G401 (cell line): ENCODE results near the gene OTOG. TPM values are rescaled to one million over a fixed set of nuclear protein-coding genes. Genes with fewer than 3 reads are reported as not detected.
A peak's percentile ranks its signal among the peaks of the same experiment; 100 is the strongest.

ENCODE experiments used
- DNase-seq: peaks from one replicate; pipeline ENCODE4 v3.0.0-alpha.2; 2015; ENCODE audit warnings: low spot score
- in situ Hi-C: cut with HindIII; loops from 2 replicates; pipeline ENCODE4 v1.10.0; 2016; ENCODE audit warnings: low sequenced_read_pairs, mixed read lengths
- total RNA-seq: library from RNA; depleted of rRNA; stranded (reverse); fragments of >200 nt; shearing (Covaris generic); gene quantifications from 2 replicates; pipeline ENCODE4 v1.2.3, GENCODE V29; 2014

The OTOG gene
- total RNA-seq, 1 experiment from 2014 or later, result not detected

DNA sequence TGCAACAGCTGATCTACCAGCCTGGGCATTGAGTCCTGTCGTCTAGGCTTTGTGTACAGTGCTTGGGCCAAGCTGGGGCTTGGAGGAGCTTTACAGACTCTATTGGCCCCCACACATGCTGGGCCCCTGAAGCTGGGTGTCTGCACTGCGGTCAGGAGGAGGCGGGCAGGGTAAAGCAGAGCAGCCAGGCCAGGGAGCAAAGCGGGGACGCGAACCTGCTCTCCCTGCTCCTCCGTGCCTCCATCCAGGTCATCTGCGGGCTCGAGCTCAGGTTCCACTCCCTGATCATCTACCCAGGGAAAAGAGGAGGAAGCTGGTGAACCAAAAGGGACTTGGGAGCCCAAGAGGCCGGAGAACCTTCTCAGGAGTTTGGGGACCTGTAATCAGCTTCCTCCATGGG lies 29.9 kb upstream of the OTOG start:
- in situ Hi-C loops, result no loop called here
- DNase-seq, result no peak

DNA sequence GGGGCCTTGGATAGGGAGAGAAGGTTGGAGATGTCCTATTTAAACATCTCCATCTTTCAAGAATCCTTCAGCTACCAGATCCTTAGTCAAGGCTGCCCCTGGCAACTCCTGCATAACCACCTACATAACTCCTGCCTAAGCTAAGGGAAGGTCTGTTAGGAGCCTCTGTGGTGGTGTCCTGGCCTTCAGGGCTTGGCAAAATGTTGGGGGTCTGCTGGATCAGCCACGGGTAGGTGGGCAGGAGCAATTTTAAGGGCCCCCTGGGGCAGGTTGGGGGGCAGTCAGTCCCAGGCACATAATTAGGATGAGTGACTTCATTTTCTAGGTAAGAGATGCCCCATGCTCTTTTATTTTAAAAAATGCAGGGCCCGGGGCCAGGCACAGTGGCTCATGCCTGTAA lies 28.7 kb upstream of the OTOG start:
- no peak for DNase-seq
- in situ Hi-C loops, result no loop called here

DNA sequence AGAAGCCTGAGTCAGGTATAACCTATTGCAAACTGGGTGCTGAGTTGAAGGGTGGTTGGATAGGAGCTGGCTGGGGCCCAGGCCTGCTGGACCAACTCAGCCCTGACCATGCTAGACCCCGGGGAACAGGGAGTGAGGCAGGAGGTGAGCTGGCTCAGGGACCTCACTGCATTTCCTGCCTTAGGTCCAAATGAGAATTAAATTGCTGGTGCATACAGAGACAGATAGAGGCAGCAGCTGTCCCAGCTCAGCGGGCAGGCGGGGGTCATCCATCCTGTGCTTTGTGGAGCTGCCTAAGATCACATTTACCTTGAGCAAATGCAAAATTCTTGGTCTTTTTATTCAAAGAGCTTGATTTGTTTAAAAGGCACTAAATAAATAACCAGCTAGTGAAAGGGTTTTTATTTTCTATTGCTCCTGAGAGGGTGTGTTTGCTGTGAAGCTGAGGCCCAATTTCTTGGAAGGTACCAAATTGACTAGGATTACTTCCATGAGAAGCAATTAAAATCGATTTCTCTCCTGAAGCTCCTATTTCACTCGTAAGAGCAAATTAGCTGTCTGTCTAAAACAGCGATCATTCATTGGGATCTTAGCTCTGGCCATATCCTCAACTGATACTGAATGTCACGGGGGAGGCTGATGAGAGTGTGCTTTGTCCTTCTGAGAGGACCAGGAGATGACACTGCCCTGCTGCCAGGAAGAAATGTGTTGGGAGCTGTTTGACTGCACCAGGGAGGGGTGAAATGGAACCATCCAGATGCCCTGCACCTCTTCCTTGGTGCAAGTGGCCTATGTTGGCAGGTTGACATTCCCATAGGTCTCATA lies 27.8 kb upstream of the OTOG start:
- in situ Hi-C loops, result no loop called here
- no peak for DNase-seq

DNA sequence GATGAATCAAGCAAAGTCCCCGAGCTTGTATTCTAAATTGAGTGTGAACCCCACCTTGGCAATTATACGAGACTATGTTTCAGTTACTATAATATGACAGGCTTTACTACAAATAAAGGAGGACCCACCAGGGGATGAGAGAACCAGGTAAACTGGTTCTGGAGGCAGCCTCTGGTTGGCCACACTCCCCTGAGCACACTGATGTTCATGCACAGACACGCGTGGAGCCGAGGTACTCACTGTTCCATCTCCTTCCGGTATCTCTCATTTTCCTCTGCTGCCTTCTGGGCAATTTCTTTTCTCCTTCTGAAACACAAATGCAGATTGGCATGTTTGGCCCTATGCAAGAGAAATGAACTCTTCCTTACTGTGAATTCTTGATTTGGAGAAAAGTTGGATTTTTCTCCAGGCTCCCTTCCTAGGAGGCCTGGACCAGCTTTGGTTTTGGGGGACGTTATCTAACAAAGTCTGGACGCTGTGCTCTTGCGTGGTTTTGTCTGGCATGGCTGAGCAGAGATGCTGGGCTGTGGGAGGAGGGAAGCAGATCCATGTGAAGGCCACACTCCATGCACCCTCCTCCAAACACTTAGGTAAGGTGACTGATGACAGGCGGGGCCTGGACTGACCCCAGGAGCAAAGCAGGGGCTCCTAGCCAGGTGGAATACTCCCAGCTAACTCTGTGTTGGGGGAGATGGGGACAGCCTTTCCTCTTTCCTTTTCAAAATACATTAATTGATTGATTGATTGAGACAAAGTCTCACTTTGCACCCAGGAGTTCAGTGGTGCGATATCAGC lies 25.8 kb upstream of the OTOG start:
- in situ Hi-C loops, result no loop called here
- no peak for DNase-seq

DNA sequence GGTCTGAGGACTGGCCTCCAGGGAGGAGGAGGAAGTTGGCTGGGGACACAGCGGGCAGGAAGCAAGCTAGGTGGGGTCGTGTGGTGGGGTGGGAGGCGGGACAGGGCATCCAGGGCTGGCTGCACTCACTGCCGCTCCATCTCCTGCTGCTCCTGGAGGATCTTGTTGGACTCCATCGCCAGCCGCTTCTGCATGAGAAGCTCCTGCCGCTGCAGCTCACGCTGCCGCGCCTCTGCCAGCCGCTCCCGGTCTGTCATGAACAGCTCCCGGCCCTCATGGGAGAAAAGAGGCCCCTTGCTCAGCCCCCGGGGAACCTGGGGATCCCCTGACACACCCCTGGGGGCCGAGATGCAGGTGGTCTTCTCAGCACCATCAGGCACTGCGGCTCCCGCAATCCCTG lies 24.4 kb upstream of the OTOG start:
- in situ Hi-C loops, result no loop called here

DNA sequence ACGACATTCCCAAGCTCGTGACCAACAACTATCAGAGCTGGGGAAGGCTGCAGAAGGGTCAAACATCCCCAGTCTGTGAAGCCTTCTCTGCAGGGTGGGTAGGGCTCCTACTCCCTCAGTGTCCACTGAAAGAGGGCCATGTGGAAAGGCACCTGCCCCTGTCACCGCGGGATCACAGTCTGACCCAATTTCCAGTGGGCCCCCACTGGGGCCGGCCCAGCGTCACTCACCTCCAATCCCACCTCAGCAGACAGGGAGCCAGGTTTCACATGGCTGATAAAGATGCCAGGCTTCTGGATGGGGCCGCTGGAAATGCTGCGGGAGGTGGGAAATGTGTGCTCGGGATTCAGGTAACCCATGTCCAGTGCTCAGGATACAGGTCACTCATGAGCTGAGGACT lies 22.8 kb upstream of the OTOG start:
- in situ Hi-C loops, result no loop called here
- DNase-seq, result no peak

More for the DNA sequence above, 24.4 kb upstream of the OTOG start:
- no peak for DNase-seq

DNA sequence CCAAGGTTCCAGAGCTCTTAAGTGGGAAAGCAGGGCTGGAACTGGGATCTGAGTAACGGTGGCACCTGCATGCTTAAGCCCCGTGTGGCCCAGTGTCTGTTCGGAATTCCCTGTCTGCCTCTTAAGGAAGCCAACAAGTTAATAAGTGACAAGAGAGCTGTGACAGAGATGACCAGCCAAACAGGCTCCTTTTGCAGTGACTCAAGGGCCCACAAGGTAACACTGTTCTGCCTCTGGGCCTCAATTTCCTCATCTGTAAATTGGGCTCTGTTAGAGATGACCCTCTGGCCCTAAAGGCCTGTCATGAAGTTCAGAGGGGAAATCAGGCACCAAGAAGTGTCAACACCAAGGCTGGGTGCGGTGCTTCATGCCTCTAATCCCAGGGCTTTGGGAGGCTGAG lies 21.5 kb upstream of the OTOG start:
- in situ Hi-C loops, result no loop called here
- no peak for DNase-seq

DNA sequence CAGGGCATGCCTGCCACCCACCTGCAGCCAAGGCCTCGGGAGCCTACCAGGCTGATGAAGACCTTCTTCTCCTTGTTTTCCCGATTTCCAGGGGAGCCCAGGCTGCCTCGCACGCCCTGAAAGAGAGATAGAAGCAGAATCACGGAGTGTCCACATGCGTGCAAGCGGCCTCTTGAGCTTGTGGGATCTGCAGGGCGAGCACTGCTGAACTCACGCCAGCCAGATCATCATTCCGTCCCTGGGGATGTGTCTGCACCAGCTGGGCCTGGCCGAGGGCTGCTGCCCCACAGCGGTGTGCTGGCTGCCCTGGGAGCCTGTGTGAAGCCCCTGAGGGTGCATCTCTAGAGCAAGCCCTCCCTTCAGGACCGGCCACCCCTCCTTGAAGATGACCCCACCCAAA lies 20.7 kb upstream of the OTOG start:
- in situ Hi-C loops, result no loop called here
- DNase-seq, result no peak

DNA sequence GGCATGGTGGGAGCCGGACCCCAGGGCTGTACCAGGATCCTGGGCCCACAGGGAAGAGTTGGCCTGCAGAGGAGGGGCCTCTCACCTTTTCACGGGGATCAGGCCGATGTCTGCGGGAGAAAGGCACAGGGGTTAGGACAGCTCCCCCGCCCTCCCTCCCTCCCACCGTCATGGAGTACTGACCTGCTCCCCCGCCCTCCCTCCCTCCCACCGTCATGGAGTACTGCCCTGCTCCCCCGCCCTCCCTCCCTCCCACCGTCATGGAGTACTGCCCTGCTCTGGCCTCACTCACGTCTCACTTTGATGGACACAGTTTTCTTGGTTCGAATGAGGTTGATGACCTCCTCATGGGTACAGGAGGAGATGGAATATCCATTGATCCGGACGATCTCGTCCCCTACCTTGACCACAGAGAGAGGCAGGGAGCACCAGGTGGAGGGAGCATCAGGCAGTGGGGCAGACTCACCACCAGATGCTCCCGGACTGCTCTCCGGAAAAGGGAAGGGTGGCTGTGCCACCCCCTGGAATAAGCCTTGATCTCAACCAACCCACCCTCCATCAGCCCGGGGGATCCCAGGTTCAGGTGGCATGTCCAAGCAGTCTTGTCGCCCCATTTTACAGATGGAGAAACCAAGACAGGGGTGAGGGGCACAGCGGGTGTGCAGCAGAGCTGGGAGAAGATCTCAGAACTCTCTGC lies 20.0 kb upstream of the OTOG start:
- in situ Hi-C loops, result no loop called here
- no peak for DNase-seq

DNA sequence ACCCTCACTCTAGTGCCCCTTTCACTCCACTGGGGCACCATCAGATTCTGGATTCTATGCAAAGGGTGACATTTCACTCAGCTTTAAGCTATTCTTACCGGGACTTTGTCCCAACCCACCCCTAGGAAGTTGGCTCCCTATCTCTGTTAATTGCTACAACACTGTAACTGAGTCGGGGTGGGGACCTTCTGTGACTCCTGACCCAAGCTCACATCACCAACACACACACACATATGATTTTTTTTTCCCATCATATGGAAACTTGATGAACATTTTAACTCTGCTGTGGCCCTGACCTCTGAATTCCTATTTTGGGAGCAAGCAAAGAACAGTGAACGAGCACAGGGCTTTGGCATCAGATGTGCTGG lies 19.4 kb upstream of the OTOG start:
- DNase-seq, result no peak
- in situ Hi-C loops, result no loop called here

DNA sequence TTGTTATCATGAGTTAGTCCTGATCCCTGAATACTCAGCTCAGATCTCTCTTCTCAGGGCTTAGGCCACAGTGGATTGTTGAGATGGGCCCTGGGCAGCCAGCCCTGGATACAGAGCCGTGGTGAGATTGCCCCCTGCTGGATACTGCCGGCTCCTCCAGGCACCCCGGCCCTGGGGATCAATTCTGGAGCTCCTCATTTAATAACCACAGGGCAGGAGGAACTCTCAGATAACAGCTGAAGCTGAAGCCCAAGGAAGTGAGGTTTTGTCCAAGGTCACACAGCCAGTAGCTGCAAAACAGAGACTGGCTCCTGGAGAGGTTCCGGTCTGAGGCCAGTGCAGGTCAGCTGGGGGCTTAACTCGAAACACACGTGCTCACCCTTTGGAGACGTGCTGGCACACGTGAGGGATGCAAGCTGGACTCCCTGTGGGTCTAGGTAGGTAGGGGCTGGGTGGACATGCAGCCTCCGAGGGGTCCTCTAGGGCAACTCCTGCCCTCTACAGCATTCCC lies 18.8 kb upstream of the OTOG start:
- in situ Hi-C loops, result no loop called here
- DNase-seq, result peak; percentile 63

DNA sequence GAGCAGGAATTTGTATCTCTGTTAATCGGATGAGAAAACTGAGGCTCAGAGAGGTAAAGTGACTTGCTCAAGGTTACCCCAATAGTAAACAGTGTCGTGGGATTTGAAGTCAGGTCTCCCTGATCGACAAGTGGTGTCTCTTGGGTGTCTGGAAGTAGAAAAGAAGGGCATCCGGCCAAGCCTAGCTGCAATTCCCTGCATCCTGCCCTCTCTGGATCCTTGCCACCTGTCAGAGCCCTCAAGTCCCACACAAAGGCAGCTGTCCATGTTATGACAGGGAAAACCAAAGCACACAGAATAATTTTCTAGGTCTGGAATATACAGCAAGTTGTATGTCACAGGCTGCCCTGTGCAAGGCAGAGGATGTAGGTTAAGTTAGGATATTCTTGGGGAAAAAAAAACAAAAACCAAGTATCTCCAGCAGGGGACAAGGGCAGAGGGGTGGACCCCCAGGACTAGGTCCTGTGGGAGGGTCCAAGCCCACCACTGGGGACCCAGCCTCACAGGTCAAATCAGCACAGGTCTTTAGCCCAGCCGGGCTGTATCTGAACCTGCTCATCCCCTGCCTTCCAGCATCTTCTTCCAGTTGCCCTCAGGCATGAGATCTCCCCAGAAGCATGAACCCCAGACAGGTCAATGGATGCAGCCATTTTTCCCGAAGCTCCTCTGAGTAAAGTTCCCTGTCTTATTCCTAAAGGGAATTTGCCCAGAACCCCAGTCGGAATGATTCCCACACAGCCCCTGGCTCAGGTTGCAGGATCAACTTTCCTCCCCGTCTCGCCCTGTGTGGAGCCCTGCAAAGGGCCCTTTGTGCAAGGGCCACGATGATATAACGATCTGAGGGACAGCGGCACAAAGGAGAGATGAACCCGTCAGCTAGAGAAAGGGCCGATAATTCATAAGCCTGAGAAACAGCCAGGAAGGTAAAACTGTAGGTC lies 17.9 kb upstream of the OTOG start:
- in situ Hi-C loops, result no loop called here
- DNase-seq, result peak; percentile 21

DNA sequence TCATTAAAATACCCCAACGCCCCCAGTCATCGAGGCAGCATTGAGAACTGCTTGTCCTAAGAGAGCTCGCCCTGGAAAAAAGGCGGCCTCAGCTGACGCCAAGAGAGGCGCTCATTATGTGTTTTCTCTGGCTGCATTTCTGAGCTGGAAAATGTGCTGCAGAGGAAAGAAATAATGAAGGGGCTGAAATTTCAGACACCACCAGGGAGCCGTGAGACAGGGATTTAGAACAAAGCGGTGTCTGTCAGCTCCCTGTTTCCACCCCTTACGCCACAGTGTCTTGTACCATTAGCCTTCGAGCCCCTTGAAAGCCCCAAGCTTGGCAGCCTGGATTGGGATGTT lies 17.2 kb upstream of the OTOG start:
- in situ Hi-C loops, result no loop called here
- DNase-seq, result peak; percentile 15

DNA sequence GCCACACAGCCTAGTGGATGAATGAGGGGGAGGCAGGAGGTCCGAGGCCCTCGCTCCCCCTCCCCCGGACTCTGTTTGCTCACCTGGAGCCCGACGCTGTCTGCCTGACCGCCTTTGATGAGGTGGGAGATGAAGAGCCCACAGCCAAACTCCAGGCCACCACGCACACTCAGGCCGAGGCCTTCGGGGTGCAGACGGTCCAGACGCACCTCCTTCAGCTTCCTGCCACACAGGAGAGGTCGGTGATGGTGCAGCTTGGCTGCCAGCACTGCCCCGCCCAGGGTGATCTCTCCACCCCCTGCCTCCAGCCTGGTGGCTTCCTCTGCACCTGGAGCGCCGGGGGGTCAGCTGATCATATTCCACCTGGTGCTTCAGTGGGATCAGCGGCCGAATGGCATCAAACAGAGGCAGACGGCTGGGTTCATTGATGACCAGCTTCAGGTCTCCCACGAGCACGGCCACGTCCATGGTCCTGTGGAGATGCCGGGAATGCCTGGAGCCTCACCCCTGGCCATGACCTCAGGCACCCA lies 15.9 kb upstream of the OTOG start:
- in situ Hi-C loops, result no loop called here
- DNase-seq, result no peak

DNA sequence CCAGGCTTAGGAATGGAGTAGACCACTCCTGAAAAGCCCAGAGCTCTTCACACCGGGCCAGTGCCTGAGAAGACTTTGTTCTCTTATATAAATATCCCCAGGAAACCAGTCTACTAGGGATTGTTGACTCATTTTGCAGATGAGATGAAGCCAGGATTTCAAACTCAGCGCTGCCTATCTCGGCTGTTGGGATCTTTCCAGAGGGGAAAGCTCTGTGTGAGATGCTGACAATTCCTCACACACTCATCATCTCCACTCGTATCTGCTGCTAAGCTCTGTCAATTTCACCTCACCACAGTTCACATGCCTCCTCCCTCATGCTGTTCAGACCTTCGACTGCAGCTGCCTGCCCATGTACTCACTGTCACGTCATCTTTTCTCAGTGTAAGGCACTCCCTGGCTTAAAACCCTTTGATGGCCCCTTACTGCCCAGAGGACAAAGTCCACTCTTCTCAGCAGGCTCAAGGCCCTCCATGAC lies 15.4 kb upstream of the OTOG start:
- in situ Hi-C loops, result no loop called here
- DNase-seq, result no peak

DNA sequence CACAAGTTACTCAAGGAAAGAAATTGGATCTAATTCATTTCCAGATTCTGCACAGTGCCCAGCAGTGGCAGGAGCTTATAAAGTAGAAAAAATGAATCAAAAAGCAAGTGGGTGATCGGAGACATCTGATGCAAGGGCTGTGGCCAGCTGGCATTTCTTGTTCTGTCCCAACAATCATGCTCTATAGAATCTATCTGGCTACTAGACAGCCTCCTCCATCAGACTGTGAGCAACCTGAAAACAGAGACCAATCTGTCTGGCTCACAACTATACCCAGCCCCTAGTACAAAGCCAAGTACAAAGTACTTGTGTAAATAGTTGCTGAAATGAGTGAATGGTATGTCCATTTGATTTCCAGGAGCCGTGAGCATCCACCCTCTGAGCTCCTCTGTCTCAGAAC lies 14.3 kb upstream of the OTOG start:
- in situ Hi-C loops, result no loop called here
- no peak for DNase-seq

DNA sequence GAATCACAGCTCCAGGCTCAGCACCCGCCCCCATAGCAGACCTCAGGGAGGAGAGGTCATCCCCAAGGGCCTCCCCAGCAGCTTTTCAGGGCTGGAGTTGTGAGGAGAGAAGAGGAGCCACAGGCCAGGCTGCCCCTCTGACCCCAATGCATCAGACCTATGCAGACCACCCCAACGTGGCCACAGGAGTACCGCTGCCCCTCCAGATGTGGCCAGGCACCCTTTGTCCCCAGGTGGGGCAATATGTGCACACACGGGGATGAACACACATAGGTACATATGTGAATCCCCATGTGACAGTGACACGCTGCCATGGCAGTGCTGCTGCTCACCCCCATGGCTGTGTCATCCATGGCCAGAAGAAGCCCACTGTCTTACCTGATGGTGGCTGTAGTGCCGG lies 13.7 kb upstream of the OTOG start:
- in situ Hi-C loops, result no loop called here
- no peak for DNase-seq

DNA sequence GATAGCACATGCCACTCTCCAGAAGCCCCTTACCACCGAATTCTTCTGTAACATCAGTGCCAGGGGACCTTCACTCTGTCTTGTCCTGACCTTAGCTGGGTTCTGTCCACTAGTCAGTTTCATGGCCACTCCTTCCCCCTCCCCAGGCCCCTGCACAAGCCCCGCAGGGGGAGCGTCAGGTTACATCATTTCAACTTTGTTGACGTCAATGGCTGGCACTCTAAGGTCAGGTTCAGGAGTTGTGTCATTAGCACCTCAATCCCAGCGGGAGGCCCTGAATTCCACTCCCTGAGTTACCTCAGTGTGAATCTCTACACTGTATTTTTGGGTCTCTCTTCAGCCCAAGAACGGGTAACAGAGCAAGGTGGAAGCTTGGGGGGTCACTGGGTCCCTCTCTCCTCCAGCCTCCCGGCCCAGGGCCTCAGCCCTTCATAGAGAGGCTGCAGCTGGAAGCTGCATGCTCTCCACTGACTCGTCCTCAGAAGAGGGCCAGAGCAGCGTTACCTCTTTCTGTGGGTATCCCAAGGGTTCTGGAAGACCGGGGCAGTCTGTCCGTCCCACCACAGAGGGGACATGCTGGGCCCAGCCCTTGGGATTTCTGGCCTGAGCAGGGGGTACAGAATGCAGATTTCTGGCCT lies 13.2 kb upstream of the OTOG start:
- no peak for DNase-seq
- in situ Hi-C loops, result no loop called here
